ENCODE data around the gene LCE1B. TPM values are rescaled to one million over a fixed set of nuclear protein-coding genes. Genes with fewer than 3 reads are reported as not detected.

LCE1B gene
- not detected for polyA plus RNA-seq (2013, experiment 1 of 2)
- polyA plus RNA-seq (2013, experiment 2 of 2), result not detected

GRCh38 chr1:152811671-152812070, at the start of gene LCE1B:
LCE1B (plus strand) TSS chr1:152811971; CDS start chr1:152812447, 476 bp downstream.
- Histone ChIP-seq H3K4me2 (ENCODE audit: low read length, poor library complexity, severe bottlenecking) (no peak within 1 kb of the TSS), H2AK5ac (ENCODE audit: low read length, severe bottlenecking) (no peak within 1 kb of the TSS), H2AFZ (ENCODE audit: low read depth, low read length) (no peak within 1 kb of the TSS), H4K91ac (ENCODE audit: low read length) (no peak within 1 kb of the TSS), H3K36me3 (ENCODE audit: control insufficient read depth in 1 of 2, insufficient read depth in 2 of 2, low read depth in 1 of 2, low read length in 2 of 2) (no peaks in the 10 kb centered on the region), H3K14ac (ENCODE audit: low read length in 2 of 2) (no peak within 1 kb of the TSS), H2BK120ac (ENCODE audit: low read depth, low read length) (no peak within 1 kb of the TSS), H4K8ac (ENCODE audit: low read length) (no peak within 1 kb of the TSS), H3K27me3 (ENCODE audit: control insufficient read depth in 1 of 2, insufficient read depth in 1 of 2, low read length in 2 of 2) (no peaks in the 10 kb centered on the region), H3K79me1 (replicated peaks; ENCODE audit: low read length, poor library complexity, severe bottlenecking) (no peaks in the 10 kb centered on the region), H3K9ac (ENCODE audit: low read length) (no peak within 1 kb of the TSS), H3K4me1 (ENCODE audit: control insufficient read depth, insufficient read depth, low read depth, low read length) (no peaks in the 10 kb centered on the region), H3K9me3 (ENCODE audit: control insufficient read depth, low read length) (no peaks in the 10 kb centered on the region), H3K23ac (ENCODE audit: low read length in 2 of 2) (no peak within 1 kb of the TSS), H2BK5ac (ENCODE audit: low read depth, low read length, poor library complexity, severe bottlenecking) (no peak within 1 kb of the TSS), H2BK12ac (ENCODE audit: low read length in 2 of 2) (no peak within 1 kb of the TSS), H2BK15ac (ENCODE audit: low read depth, poor library complexity, severe bottlenecking) (no peak within 1 kb of the TSS), H3K27ac (ENCODE audit: low read length, poor library complexity, severe bottlenecking) (no peak within 1 kb of the TSS), H3K18ac (ENCODE audit: low read depth in 1 of 2, low read length in 2 of 2) (no peak within 1 kb of the TSS), H3K4ac (ENCODE audit: low read depth in 1 of 2, low read length in 2 of 2) (no peak within 1 kb of the TSS), H3K4me3 (ENCODE audit: insufficient read depth in 1 of 2, low read depth in 1 of 2, low read length in 2 of 2) (no peak within 1 kb of the TSS)
- WGBS, result 100% methylated on average over 1 of the region's 2 CpGs
- DNase-seq, result no peak

DNA sequence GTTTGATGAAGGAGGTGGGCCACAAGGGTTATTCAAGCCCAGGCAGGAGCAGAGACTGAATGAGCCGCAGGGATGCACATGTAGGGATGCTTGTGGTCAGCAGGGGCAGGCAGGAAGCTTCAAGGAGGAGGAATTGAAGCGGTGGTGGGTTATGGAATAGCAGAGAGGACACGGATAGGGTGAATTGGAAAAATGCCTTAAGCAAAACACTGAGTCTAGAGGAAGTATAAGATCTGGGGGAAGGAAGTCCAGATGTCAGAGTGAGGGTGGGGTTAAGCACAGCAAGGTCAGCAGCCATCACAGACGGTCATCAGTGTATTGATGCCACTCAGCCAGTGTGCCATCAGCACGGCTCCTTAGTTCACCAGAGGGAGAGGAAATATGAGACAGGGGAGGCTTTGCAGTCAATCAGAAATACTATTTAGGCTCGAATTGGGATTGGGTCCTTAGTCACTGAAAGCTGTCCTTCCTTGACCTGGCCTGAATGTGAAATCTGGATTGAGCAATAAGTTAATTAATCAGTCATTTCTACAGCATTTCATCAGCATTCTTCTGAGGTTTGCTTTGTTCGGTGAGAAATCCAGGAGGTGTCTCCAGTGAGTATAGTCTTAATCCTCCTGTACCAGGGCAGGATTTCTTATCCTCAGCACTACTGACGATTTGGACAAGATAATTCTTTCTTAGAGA, 42.8 kb upstream of the LCE1B start:
- Histone ChIP-seq H3K4me1 (ENCODE audit: control insufficient read depth, insufficient read depth, low read depth, low read length) (no peaks in the 10 kb centered on the region), H2BK5ac (ENCODE audit: low read depth, low read length, poor library complexity, severe bottlenecking) (no peak overlapping the region), H3K14ac (ENCODE audit: low read length in 2 of 2) (no peak overlapping the region), H3K23ac (ENCODE audit: low read length in 2 of 2) (no peak overlapping the region), H2BK15ac (ENCODE audit: low read depth, poor library complexity, severe bottlenecking) (no peak overlapping the region), H3K4me3 (ENCODE audit: insufficient read depth in 1 of 2, low read depth in 1 of 2, low read length in 2 of 2) (no peak overlapping the region), H3K9ac (ENCODE audit: low read length) (peak overlapping the region; percentile 13), H2AFZ (ENCODE audit: low read depth, low read length) (no peak overlapping the region), H3K27ac (ENCODE audit: low read length, poor library complexity, severe bottlenecking) (no peak overlapping the region), H3K36me3 (ENCODE audit: control insufficient read depth in 1 of 2, insufficient read depth in 2 of 2, low read depth in 1 of 2, low read length in 2 of 2) (no peaks in the 10 kb centered on the region), H3K4ac (ENCODE audit: low read depth in 1 of 2, low read length in 2 of 2) (no peak overlapping the region), H2AK5ac (ENCODE audit: low read length, severe bottlenecking) (no peak overlapping the region), H2BK12ac (ENCODE audit: low read length in 2 of 2) (no peak overlapping the region), H4K8ac (ENCODE audit: low read length) (no peak overlapping the region), H3K4me2 (ENCODE audit: low read length, poor library complexity, severe bottlenecking) (no peak overlapping the region), H4K91ac (ENCODE audit: low read length) (no peak overlapping the region), H3K79me1 (replicated peaks; ENCODE audit: low read length, poor library complexity, severe bottlenecking) (no peaks in the 10 kb centered on the region), H2BK120ac (ENCODE audit: low read depth, low read length) (no peak overlapping the region), H3K9me3 (ENCODE audit: control insufficient read depth, low read length) (no peaks in the 10 kb centered on the region), H3K27me3 (ENCODE audit: control insufficient read depth in 1 of 2, insufficient read depth in 1 of 2, low read length in 2 of 2) (no peaks in the 10 kb centered on the region), H3K18ac (ENCODE audit: low read depth in 1 of 2, low read length in 2 of 2) (no peak overlapping the region)
- WGBS, result 38% methylated on average over 6 of the region's 8 CpGs
- no peak for DNase-seq

- H3K4me3 ChIP-seq (ENCODE audit: insufficient read depth in 1 of 2, low read depth in 1 of 2, low read length in 2 of 2), result no peak overlapping the region
- DNase-seq, result no peak
- no peaks in the 10 kb centered on the region for H3K79me1 ChIP-seq (replicated peaks; ENCODE audit: low read length, poor library complexity, severe bottlenecking)
- no peak overlapping the region for H3K27ac ChIP-seq (ENCODE audit: low read length, poor library complexity, severe bottlenecking)
- H2BK15ac ChIP-seq (ENCODE audit: low read depth, poor library complexity, severe bottlenecking), result no peak overlapping the region
- no peak overlapping the region for H2BK12ac ChIP-seq (ENCODE audit: low read length in 2 of 2)
- no peak overlapping the region for H3K4me2 ChIP-seq (ENCODE audit: low read length, poor library complexity, severe bottlenecking)
- H2AFZ ChIP-seq (ENCODE audit: low read depth, low read length), result no peak overlapping the region
- H2AK5ac ChIP-seq (ENCODE audit: low read length, severe bottlenecking), result no peak overlapping the region
- no peaks in the 10 kb centered on the region for H3K27me3 ChIP-seq (ENCODE audit: control insufficient read depth in 1 of 2, insufficient read depth in 1 of 2, low read length in 2 of 2)
- H3K36me3 ChIP-seq (ENCODE audit: control insufficient read depth in 1 of 2, insufficient read depth in 2 of 2, low read depth in 1 of 2, low read length in 2 of 2), result no peaks in the 10 kb centered on the region
- no peak overlapping the region for H2BK120ac ChIP-seq (ENCODE audit: low read depth, low read length)
- no peak overlapping the region for H2BK5ac ChIP-seq (ENCODE audit: low read depth, low read length, poor library complexity, severe bottlenecking)
- H3K4ac ChIP-seq (ENCODE audit: low read depth in 1 of 2, low read length in 2 of 2), result no peak overlapping the region
- WGBS, result no CpG with 5 or more reads among the region's 1 CpG
- H3K23ac ChIP-seq (ENCODE audit: low read length in 2 of 2), result no peak overlapping the region
- no peaks in the 10 kb centered on the region for H3K9me3 ChIP-seq (ENCODE audit: control insufficient read depth, low read length)
- H4K91ac ChIP-seq (ENCODE audit: low read length), result no peak overlapping the region
- no peak overlapping the region for H3K14ac ChIP-seq (ENCODE audit: low read length in 2 of 2)
- no peak overlapping the region for H3K9ac ChIP-seq (ENCODE audit: low read length)
- H3K18ac ChIP-seq (ENCODE audit: low read depth in 1 of 2, low read length in 2 of 2), result no peak overlapping the region
- no peak overlapping the region for H4K8ac ChIP-seq (ENCODE audit: low read length)
- no peaks in the 10 kb centered on the region for H3K4me1 ChIP-seq (ENCODE audit: control insufficient read depth, insufficient read depth, low read depth, low read length)
Measured at GRCh38 chr1:152770411-152770810, 41.4 kb upstream of the LCE1B start.

DNA sequence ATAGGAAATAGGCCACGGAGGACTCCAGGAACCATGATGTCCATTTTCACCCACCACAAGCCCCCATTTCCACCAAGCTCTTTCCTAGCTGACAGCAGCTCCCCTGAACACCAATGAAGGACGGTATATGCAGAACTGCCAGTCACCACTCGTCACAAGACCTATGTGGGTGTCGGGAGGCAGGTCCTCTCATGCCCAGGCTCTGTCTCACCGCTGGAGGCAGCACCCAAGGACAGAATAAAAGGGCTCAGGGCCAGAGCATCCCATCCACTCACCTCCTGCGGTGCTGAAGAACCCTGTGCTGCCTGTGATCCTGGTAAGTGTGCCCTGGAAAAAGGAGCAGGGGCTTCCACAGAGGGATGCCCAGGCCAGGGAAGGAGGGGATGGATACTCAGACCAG, 36.9 kb upstream of the LCE1B start, which contains the start of gene LCE1F:
TSS of gene LCE1F (plus strand) at position 266 of the 400 bp plus-strand sequence. CDS start 1,232 bp downstream, outside the sequence.
- H2BK15ac ChIP-seq (ENCODE audit: low read depth, poor library complexity, severe bottlenecking), result no peak within 1 kb of the TSS
- no peak within 1 kb of the TSS for H3K14ac ChIP-seq (ENCODE audit: low read length in 2 of 2)
- H3K4ac ChIP-seq (ENCODE audit: low read depth in 1 of 2, low read length in 2 of 2), result no peak within 1 kb of the TSS
- no peak within 1 kb of the TSS for H2BK5ac ChIP-seq (ENCODE audit: low read depth, low read length, poor library complexity, severe bottlenecking)
- no peak within 1 kb of the TSS for H3K4me3 ChIP-seq (ENCODE audit: insufficient read depth in 1 of 2, low read depth in 1 of 2, low read length in 2 of 2)
- no peaks in the 10 kb centered on the region for H3K4me1 ChIP-seq (ENCODE audit: control insufficient read depth, insufficient read depth, low read depth, low read length)
- no peaks in the 10 kb centered on the region for H3K27me3 ChIP-seq (ENCODE audit: control insufficient read depth in 1 of 2, insufficient read depth in 1 of 2, low read length in 2 of 2)
- no peak within 1 kb of the TSS for H2AFZ ChIP-seq (ENCODE audit: low read depth, low read length)
- H2BK120ac ChIP-seq (ENCODE audit: low read depth, low read length), result no peak within 1 kb of the TSS
- H3K18ac ChIP-seq (ENCODE audit: low read depth in 1 of 2, low read length in 2 of 2), result no peak within 1 kb of the TSS
- no peak within 1 kb of the TSS for H3K23ac ChIP-seq (ENCODE audit: low read length in 2 of 2)
- H3K27ac ChIP-seq (ENCODE audit: low read length, poor library complexity, severe bottlenecking), result no peak within 1 kb of the TSS
- no peaks in the 10 kb centered on the region for H3K79me1 ChIP-seq (replicated peaks; ENCODE audit: low read length, poor library complexity, severe bottlenecking)
- H4K8ac ChIP-seq (ENCODE audit: low read length), result no peak within 1 kb of the TSS
- H3K4me2 ChIP-seq (ENCODE audit: low read length, poor library complexity, severe bottlenecking), result no peak within 1 kb of the TSS
- H4K91ac ChIP-seq (ENCODE audit: low read length), result no peak within 1 kb of the TSS
- H3K36me3 ChIP-seq (ENCODE audit: control insufficient read depth in 1 of 2, insufficient read depth in 2 of 2, low read depth in 1 of 2, low read length in 2 of 2), result no peaks in the 10 kb centered on the region
- no peaks in the 10 kb centered on the region for H3K9me3 ChIP-seq (ENCODE audit: control insufficient read depth, low read length)
- 26% methylated on average over 6 of the region's 6 CpGs for WGBS
- no peak within 1 kb of the TSS for H2BK12ac ChIP-seq (ENCODE audit: low read length in 2 of 2)
- no peak within 1 kb of the TSS for H3K9ac ChIP-seq (ENCODE audit: low read length)
- no peak within 1 kb of the TSS for H2AK5ac ChIP-seq (ENCODE audit: low read length, severe bottlenecking)
- DNase-seq, result no peak

All from mesenchymal stem cell (in vitro differentiated cells and primary cell).